H1 (cell line): ENCODE results near the gene PGP. TPM values are rescaled to one million over a fixed set of nuclear protein-coding genes. Genes with fewer than 3 reads are reported as not detected.

Experiments used
- CTCF ChIA-PET: fragments of 300-600 bp; sonication (Branson Sonifier 250); formaldehyde crosslinking; loops from one replicate; lab custom pipeline; 2021; ENCODE audit not compliant: partially characterized antibody; lab: Charles Lee
- POLR2A ChIA-PET: fragments of 300-600 bp; sonication (Branson Sonifier 250); formaldehyde crosslinking; loops from one replicate; lab custom pipeline; 2021; ENCODE audit warnings: inconsistent platforms; ENCODE audit not compliant: partially characterized antibody; lab: Charles Lee
- DNase-seq, 2 experiments: peaks; one replicate each; pipeline versions ENCODE4 v3.0.0 to v3.0.0-alpha.2; 2010 to 2022; ENCODE audit warnings: low spot score in 2 of 2, low read depth in 1 of 2, mixed read lengths in 1 of 2
- FAIRE-seq: peaks from 2 replicates; lab custom pipeline; 2011; peaks lifted over from hg19 to GRCh38; lab: Jason Lieb, UNC
- H2AFZ ChIP-seq: 2 replicates; pipeline ENCODE4 v1.8.1; 2012; ENCODE audit warnings: low read length, inconsistent platforms
- H2AK5ac ChIP-seq: 2 replicates; pipeline ENCODE4 v1.6.1; 2013; ENCODE audit warnings: low read depth, low read length
- H2BK120ac ChIP-seq: replicated peaks from 2 replicates; pipeline ENCODE3; 2013; ENCODE audit warnings: low read depth, low read length, inconsistent platforms
- H2BK12ac ChIP-seq: 2 replicates; pipeline ENCODE4 v1.6.1; 2013; ENCODE audit warnings: low read depth, low read length
- H2BK15ac ChIP-seq: 2 replicates; pipeline ENCODE4 v1.6.1; 2013; ENCODE audit warnings: low read length
- H2BK20ac ChIP-seq: 2 replicates; pipeline ENCODE4 v1.6.1; 2013; ENCODE audit warnings: low read length
- H2BK5ac ChIP-seq: 2 replicates; pipeline ENCODE4 v1.6.1; 2013; ENCODE audit warnings: low read depth, low read length
- H3K14ac ChIP-seq: 2 replicates; pipeline ENCODE4 v1.6.1; 2013; ENCODE audit warnings: inconsistent platforms; ENCODE audit not compliant: insufficient read length
- H3K18ac ChIP-seq: 2 replicates; pipeline ENCODE4 v1.6.1; 2013; ENCODE audit warnings: low read length; ENCODE audit errors: extremely low read depth
- H3K23ac ChIP-seq: 2 replicates; pipeline ENCODE4 v1.6.1; 2013; ENCODE audit warnings: inconsistent platforms; ENCODE audit not compliant: insufficient read length
- H3K23me2 ChIP-seq: 2 replicates; pipeline ENCODE4 v1.6.1; 2013; ENCODE audit warnings: low read depth, low read length
- H3K27ac ChIP-seq: 2 replicates; pipeline ENCODE4 v1.6.1; 2011; ENCODE audit warnings: low read depth, low read length, inconsistent platforms
- H3K27me3 ChIP-seq, 4 experiments: replicated peaks in 1 of 4; 1 replicate in 1 of 4; 2 replicates in 3 of 4; pipeline versions ENCODE4 v1.6.1 to v1.8.1; 2011 to 2013; ENCODE audit warnings: low read length in 3 of 4, mild to moderate bottlenecking in 3 of 4, inconsistent platforms in 2 of 4, mixed read lengths in 2 of 4, moderate library complexity in 1 of 4; ENCODE audit not compliant: control insufficient read depth in 3 of 4, insufficient read depth in 3 of 4; ENCODE audit errors: extremely low read depth in 1 of 4
- H3K36me3 ChIP-seq, 4 experiments: 2 replicates each; pipeline versions ENCODE4 v1.6.1 to v1.8.1; 2011 to 2013; ENCODE audit warnings: mild to moderate bottlenecking in 4 of 4, low read length in 3 of 4, moderate library complexity in 2 of 4, control low read depth in 1 of 4, inconsistent platforms in 1 of 4; ENCODE audit not compliant: insufficient read depth in 4 of 4, control insufficient read depth in 2 of 4
- H3K4ac ChIP-seq: replicated peaks from 2 replicates; pipeline ENCODE3; 2013; ENCODE audit warnings: low read length, low read depth, mixed read lengths, inconsistent platforms; ENCODE audit not compliant: insufficient read length
- H3K4me1 ChIP-seq, 4 experiments: replicated peaks in 1 of 4; 1 replicate in 1 of 4; 2 replicates in 3 of 4; pipeline versions ENCODE4 v1.6.1 to v1.8.1; 2011 to 2013; ENCODE audit warnings: low read length in 3 of 4, inconsistent platforms in 2 of 4, mixed read lengths in 1 of 4; ENCODE audit not compliant: insufficient read depth in 4 of 4, control insufficient read depth in 3 of 4
- H3K4me2 ChIP-seq, 2 experiments: 2 replicates each; pipeline versions ENCODE4 v1.6.1 to v1.8.1; 2011 to 2013; ENCODE audit warnings: low read depth in 2 of 2, low read length in 2 of 2, control low read depth in 1 of 2, inconsistent platforms in 1 of 2, mild to moderate bottlenecking in 1 of 2; ENCODE audit not compliant: insufficient read depth in 1 of 2
- H3K4me3 ChIP-seq, 4 experiments: fragments of 200-600, 300-600 bp in 1 of 4; sonication (generic), shearing (Covaris generic), sonication (Bioruptor Twin) in 1 of 4; 2 replicates each; pipeline versions ENCODE4 v1.5.1 to v1.8.1; 2011 to 2016; ENCODE audit warnings: low read length in 4 of 4, low read depth in 3 of 4, control low read depth in 2 of 4, inconsistent platforms in 2 of 4, mild to moderate bottlenecking in 2 of 4, mixed read lengths in 1 of 4, moderate library complexity in 1 of 4; ENCODE audit not compliant: insufficient read depth in 2 of 4; ENCODE audit errors: extremely low read depth in 1 of 4
- H3K56ac ChIP-seq: replicated peaks from 2 replicates; pipeline ENCODE3; 2013; ENCODE audit warnings: low read depth, mild to moderate bottlenecking, mixed read lengths, low read length, inconsistent platforms; ENCODE audit not compliant: insufficient read length
- H3K79me1 ChIP-seq: 2 replicates; pipeline ENCODE4 v1.6.1; 2013; ENCODE audit warnings: low read depth, low read length, control low read depth
- H3K79me2 ChIP-seq, 2 experiments: 2 replicates each; pipeline versions ENCODE4 v1.6.1 to v1.8.1; 2012 to 2013; ENCODE audit warnings: low read length in 2 of 2, mild to moderate bottlenecking in 2 of 2, inconsistent platforms in 1 of 2; ENCODE audit not compliant: insufficient read depth in 2 of 2, control insufficient read depth in 1 of 2
- H3K9ac ChIP-seq, 4 experiments: replicated peaks in 1 of 4; 1 replicate in 1 of 4; 2 replicates in 3 of 4; pipeline versions ENCODE4 v1.6.1 to v1.8.1; 2011 to 2013; ENCODE audit warnings: low read depth in 3 of 4, low read length in 3 of 4, control low read depth in 2 of 4, mild to moderate bottlenecking in 2 of 4, moderate library complexity in 2 of 4, inconsistent platforms in 1 of 4; ENCODE audit errors: extremely low read depth in 1 of 4
- H3K9me3 ChIP-seq, 2 experiments: 2 replicates each; pipeline versions ENCODE4 v1.6.1 to v1.8.1; 2012 to 2013; ENCODE audit warnings: mild to moderate bottlenecking in 2 of 2, moderate library complexity in 2 of 2, control low read depth in 1 of 2, inconsistent platforms in 1 of 2, low read depth in 1 of 2, low read length in 1 of 2, mixed read lengths in 1 of 2; ENCODE audit not compliant: insufficient read depth in 2 of 2
- H4K20me1 ChIP-seq, 2 experiments: replicated peaks in 1 of 2; 2 replicates each; pipeline versions ENCODE3 to v1.8.1; 2011 to 2013; ENCODE audit warnings: inconsistent platforms in 2 of 2, low read length in 2 of 2, mild to moderate bottlenecking in 1 of 2; ENCODE audit not compliant: insufficient read depth in 2 of 2, control insufficient read depth in 1 of 2
- H4K5ac ChIP-seq: 2 replicates; pipeline ENCODE4 v1.6.1; 2013; ENCODE audit warnings: low read length, low read depth, mixed read lengths, inconsistent platforms; ENCODE audit not compliant: insufficient read length
- H4K8ac ChIP-seq: 2 replicates; pipeline ENCODE4 v1.8.0; 2013; ENCODE audit warnings: mild to moderate bottlenecking, moderate library complexity, low read length, inconsistent platforms; ENCODE audit not compliant: insufficient read depth; ENCODE audit errors: extremely low read depth
- H4K91ac ChIP-seq: replicated peaks from 2 replicates; pipeline ENCODE3; 2013; ENCODE audit warnings: low read length, mixed read lengths, inconsistent platforms; ENCODE audit not compliant: insufficient read length
- ASH2L ChIP-seq: fragments of 200-600, 300-600 bp; sonication (generic); IDR thresholded peaks from one replicate; pipeline ENCODE4 v1.7.1; 2017; ENCODE audit warnings: low read length
- NRF1 ChIP-seq: IDR thresholded peaks from 2 replicates; pipeline ENCODE4 v1.6.1; 2011; ENCODE audit warnings: mild to moderate bottlenecking, low read depth, low read length, improper control_type of control experiment
- SP2 ChIP-seq: IDR thresholded peaks from 2 replicates; pipeline ENCODE4 v1.6.1; 2012; ENCODE audit warnings: mild to moderate bottlenecking, low read length, inconsistent platforms
- YY1 ChIP-seq: IDR thresholded peaks from 2 replicates; pipeline ENCODE4 v1.6.1; 2011; ENCODE audit warnings: low read depth, mild to moderate bottlenecking, low read length
- WGBS, 2 experiments: shearing (Covaris generic) in 1 of 2; methylation state at CpG; one replicate each; pipeline versions ENCODE4 v1.1.6 to v1.1.7; 2013 to 2015; ENCODE audit warnings: low lambda C conversion rate in 2 of 2, mixed read lengths in 2 of 2, inconsistent platforms in 1 of 2, low coverage in 1 of 2, missing lambda C conversion rate in 1 of 2; ENCODE audit not compliant: insufficient replicate concordance in 2 of 2, insufficient coverage in 1 of 2, insufficient read length in 1 of 2; ENCODE audit errors: extremely low coverage in 1 of 2, missing lambda C conversion rate in 1 of 2; 5-methylcytosine and 5-hydroxymethylcytosine counted together
- long read RNA-seq, 2 experiments: library from RNA in 1 of 2; library from capped mRNA in 1 of 2; stranded (forward); transcript quantifications; one replicate each; pipeline ENCODE4 v2.0.0, GENCODE V29; 2021; ENCODE audit warnings: inconsistent platforms in 1 of 2
- polyA minus RNA-seq, 3 experiments: library from RNA; depleted of rRNA, polyadenylated mRNA; stranded (reverse); fragments of >200 nt; gene quantifications; 1 replicate in 2 of 3; 2 replicates in 1 of 3; pipeline ENCODE4 v1.2.3, GENCODE V29; 2011
- polyA plus RNA-seq, 7 experiments: library from polyadenylated mRNA; depleted of rRNA in 3 of 7; stranded (reverse) in 5 of 7; unstranded in 2 of 7; fragments of >200 nt in 5 of 7; fragments of 200-250 nt in 2 of 7; gene quantifications; 1 replicate in 5 of 7; 2 replicates in 1 of 7; 4 replicates in 1 of 7; pipeline versions ENCODE4 v1.2.1 to v1.2.3, GENCODE V29; 2011 to 2013; ENCODE audit warnings: missing spikeins in 2 of 7, mixed read lengths in 2 of 7
- total RNA-seq: library from RNA; stranded (reverse); fragmentation: NEBNext Ultra II Directional; extraction: Animal tissue kit (Norgen Biotek cat#: 25700); gene quantifications from 2 replicates; pipeline ENCODE4 v1.2.1, GENCODE V29; 2021
- TF ChIP-seq, protein P1 (sequence below), 3 experiments: IDR thresholded peaks; 1 replicate in 2 of 3; 2 replicates in 1 of 3; pipeline versions ENCODE4 v1.5.1 to v1.6.1; 2011; ENCODE audit warnings: low read length in 3 of 3, mild to moderate bottlenecking in 3 of 3, inconsistent platforms in 2 of 3, low read depth in 1 of 3, moderate library complexity in 1 of 3; ENCODE audit not compliant: insufficient read depth in 1 of 3; ENCODE audit errors: control extremely low read depth in 1 of 3

Gene PGP, protein sequence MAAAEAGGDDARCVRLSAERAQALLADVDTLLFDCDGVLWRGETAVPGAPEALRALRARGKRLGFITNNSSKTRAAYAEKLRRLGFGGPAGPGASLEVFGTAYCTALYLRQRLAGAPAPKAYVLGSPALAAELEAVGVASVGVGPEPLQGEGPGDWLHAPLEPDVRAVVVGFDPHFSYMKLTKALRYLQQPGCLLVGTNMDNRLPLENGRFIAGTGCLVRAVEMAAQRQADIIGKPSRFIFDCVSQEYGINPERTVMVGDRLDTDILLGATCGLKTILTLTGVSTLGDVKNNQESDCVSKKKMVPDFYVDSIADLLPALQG
- total RNA-seq (30.9 and 32.6 TPM in 2 replicates), polyA plus RNA-seq (2011; rRNA removed) (55.9 and 63.9 TPM in 2 replicates), polyA minus RNA-seq (2011; rRNA and poly(A)+ RNA removed) (9.5 and 10.9 TPM in 2 replicates)
- polyA plus RNA-seq (2011; cell fraction: cytosol; rRNA removed) = 44.0 TPM
- 81.1 TPM for polyA plus RNA-seq (2011; cell fraction: nucleus; rRNA removed)
- 20.8 to 40.2 TPM (median 35.0 TPM) in 4 replicates for polyA plus RNA-seq (2012, experiment 1 of 2)
- polyA plus RNA-seq (2012, experiment 2 of 2) = 26.7 TPM
- 54.8 TPM for polyA plus RNA-seq (2013, experiment 1 of 2)
- 48.7 TPM for polyA plus RNA-seq (2013, experiment 2 of 2)
- 18.8 TPM for polyA minus RNA-seq (2011; cell fraction: cytosol; rRNA and poly(A)+ RNA removed)
- 28.7 TPM for polyA minus RNA-seq (2011; cell fraction: nucleus; rRNA and poly(A)+ RNA removed)
- long read RNA-seq, experiment 1, transcript PGP-201 (2 exons, 2,727 nt) = major isoform, 70 of 106 reads
- long read RNA-seq, experiment 1, partial matches to known transcripts = 13 of 106 reads
- long read RNA-seq, experiment 1, other reads (novel, unspliced or antisense) = 23 of 106 reads
- long read RNA-seq, experiment 2, partial matches to known transcripts = 0 of 2 reads
- long read RNA-seq, experiment 2, other reads (novel, unspliced or antisense) = 1 of 2 reads

DNA sequence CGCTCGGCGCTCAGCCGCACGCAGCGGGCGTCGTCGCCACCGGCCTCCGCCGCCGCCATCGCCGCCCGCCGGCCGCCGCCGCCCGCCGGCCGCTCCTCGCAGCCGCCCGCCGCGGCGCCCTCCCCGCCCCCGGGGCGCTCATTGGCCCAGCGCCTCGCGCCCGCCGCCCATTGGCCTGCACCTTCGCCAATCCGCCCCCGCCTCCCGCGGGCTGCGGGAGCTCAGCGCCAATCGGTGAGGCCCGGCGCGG is at the start of gene PGP:
Gene PGP (minus strand): TSS at position 122 of the 250 bp plus-strand sequence. CDS start 63 bp downstream, at position 59.
- Histone ChIP-seq H3K23ac (no peak within 1 kb of the TSS), H4K8ac (peak within 1 kb of the TSS; percentile 99), H2BK15ac (no peak within 1 kb of the TSS), H2BK12ac (peak within 1 kb of the TSS; percentile 87; the same call in 1 of the 2 replicates), H3K9ac (peak within 1 kb of the TSS; percentile 92 to 97 (median 94)), H2BK5ac (peak within 1 kb of the TSS; percentile 99), H3K36me3 (peaks cover 4 to 13% (median 7%) of the 10 kb centered on the region in 4 experiments; a peak in 5 of 8 replicates), H3K27me3 (no peaks in the 10 kb centered on the region), H3K4ac (peak within 1 kb of the TSS; percentile 99), H3K23me2 (peaks cover 9% of the 10 kb centered on the region), H4K20me1 (peaks cover 8 to 36% of the 10 kb centered on the region in 2 experiments), H3K56ac (peak within 1 kb of the TSS; percentile 99), H4K5ac (peak within 1 kb of the TSS; percentile 95), H3K4me3 (peak within 1 kb of the TSS; percentile 80 to 98 (median 90)), H3K79me2 (peaks cover 3 to 18% of the 10 kb centered on the region in 2 experiments; a peak in 3 of 4 replicates), H3K18ac (peak within 1 kb of the TSS; percentile 85), H3K9me3 (no peaks in the 10 kb centered on the region), H2BK120ac (peak within 1 kb of the TSS; percentile 75), H2AK5ac (peak within 1 kb of the TSS; percentile 66; the same call in 1 of the 2 replicates), H3K4me1 (peaks cover 0 to 17% (median 5%) of the 10 kb centered on the region in 4 experiments; a peak in 5 of 7 replicates), H3K27ac (peak within 1 kb of the TSS; percentile 94), H3K4me2 (peak within 1 kb of the TSS; percentile 80 to 84), H3K79me1 (peaks cover 4% of the 10 kb centered on the region), H4K91ac (peak within 1 kb of the TSS; percentile 99), H2BK20ac (no peak within 1 kb of the TSS), H3K14ac (no peak within 1 kb of the TSS), H2AFZ (peak within 1 kb of the TSS; percentile 48; the same call in 1 of the 2 replicates)
- WGBS, 2 experiments = 0% methylated on average over 14 of the region's 48 CpGs; no CpG with 5 or more reads in 1 of the 2 experiments
- DNase-seq = no peak
- POLR2A ChIA-PET = interaction anchor here (0.6 to 15.1 kb wide), 23 partner anchors 8 to 318 kb away, joined by 3 to 156 read pairs (median 4); partner anchors contain the start of genes DNASE1L2, E4F1, ECI1 and TRAF7
- CTCF ChIA-PET = interaction anchor here (0.6 to 1.0 kb wide), 2 partner anchors 15 to 37 kb away, joined by 3 read pairs; no protein-coding TSS in a partner anchor
- FAIRE-seq = no peak
- TF ChIP-seq SP2 (peak; percentile 68), YY1 (peak; percentile 19; the same call in 1 of the 2 replicates), NRF1 (no peak), ASH2L (peak; percentile 3)
- TF ChIP-seq, protein P1, sequence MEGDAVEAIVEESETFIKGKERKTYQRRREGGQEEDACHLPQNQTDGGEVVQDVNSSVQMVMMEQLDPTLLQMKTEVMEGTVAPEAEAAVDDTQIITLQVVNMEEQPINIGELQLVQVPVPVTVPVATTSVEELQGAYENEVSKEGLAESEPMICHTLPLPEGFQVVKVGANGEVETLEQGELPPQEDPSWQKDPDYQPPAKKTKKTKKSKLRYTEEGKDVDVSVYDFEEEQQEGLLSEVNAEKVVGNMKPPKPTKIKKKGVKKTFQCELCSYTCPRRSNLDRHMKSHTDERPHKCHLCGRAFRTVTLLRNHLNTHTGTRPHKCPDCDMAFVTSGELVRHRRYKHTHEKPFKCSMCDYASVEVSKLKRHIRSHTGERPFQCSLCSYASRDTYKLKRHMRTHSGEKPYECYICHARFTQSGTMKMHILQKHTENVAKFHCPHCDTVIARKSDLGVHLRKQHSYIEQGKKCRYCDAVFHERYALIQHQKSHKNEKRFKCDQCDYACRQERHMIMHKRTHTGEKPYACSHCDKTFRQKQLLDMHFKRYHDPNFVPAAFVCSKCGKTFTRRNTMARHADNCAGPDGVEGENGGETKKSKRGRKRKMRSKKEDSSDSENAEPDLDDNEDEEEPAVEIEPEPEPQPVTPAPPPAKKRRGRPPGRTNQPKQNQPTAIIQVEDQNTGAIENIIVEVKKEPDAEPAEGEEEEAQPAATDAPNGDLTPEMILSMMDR (IDR thresholded peaks at IDR 0.05; ENCODE audit: control extremely low read depth in 1 of 3, insufficient read depth in 1 of 3, low read depth in 1 of 3, low read length in 3 of 3) = no peak; a peak in 1 of 4 replicates
